Measurements from ENCODE around the gene SYP. TPM values are rescaled to one million over a fixed set of nuclear protein-coding genes. Genes with fewer than 3 reads are reported as not detected.

SYP gene
- total and polyA plus RNA-seq, 9 of the 15 experiments (the other 6 are each of a cell fraction or from before 2014, with no cell fraction given), result 0.48 to 5.1 (median 2.6) TPM

DNA sequence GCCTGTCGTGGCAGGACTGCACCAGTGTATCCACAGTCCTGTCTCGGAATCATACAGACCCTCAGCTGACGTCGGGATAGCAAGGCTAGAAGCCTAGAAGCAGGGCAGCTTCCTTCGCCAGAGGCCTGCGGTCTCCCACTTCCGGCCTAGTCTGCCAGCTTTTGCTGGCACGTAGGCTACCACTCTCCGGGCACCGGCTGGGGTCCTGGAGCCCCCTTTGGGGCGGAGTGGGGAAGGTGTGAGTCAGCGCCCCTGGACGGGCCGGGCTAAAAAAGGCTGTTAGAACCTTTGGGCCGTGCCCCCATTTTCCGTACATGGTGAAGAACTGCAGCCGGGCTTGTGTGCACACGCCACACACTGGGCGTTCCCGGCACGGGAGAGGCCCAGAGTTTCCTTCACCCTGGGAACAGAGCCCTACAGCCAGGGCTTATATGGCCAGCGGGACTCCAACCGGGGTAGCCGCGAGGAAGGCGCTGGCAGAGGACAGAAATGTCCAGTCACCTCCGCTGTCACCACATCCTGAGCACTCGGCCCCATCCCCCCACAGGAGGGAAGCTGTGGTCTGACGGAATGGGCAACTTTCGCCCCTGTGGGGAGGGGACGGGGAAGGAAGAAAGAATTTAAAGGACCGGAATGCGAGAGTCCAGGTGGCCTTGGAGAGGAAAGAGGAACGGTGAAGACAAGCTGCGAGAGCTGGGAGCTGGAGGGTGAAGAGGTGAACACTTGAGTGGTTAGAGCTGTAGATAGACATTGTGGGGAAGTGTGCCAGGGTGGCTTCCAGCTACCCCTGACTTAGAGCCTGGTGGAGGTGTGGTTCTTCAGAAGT, 32.9 kb downstream of the SYP start (continued):
- TF ChIP-seq BRD4 (IDR thresholded peaks at IDR 0.05) (no peak), PCBP1 (IDR thresholded peaks at IDR 0.05; ENCODE audit: low read depth, low read length, poor library complexity, severe bottlenecking) (no peak), GATAD2B (IDR thresholded peaks at IDR 0.05; ENCODE audit: borderline replicate concordance) (no peak; the same call in 1 of the 2 replicates), POU5F1 (IDR thresholded peaks at IDR 0.05; ENCODE audit: borderline replicate concordance, low read depth, low read length, partially characterized antibody) (no peak), NR3C1 (CRISPR knock-in tag; IDR thresholded peaks at IDR 0.05) (no peak), XRCC3 (IDR thresholded peaks at IDR 0.05) (no peak), KAT8 (IDR thresholded peaks at IDR 0.05; ENCODE audit: low read depth) (no peak), CHD2 (IDR thresholded peaks at IDR 0.05; ENCODE audit: low read depth, low read length) (no peak), ARNT (IDR thresholded peaks at IDR 0.05) (no peak; a peak in 1 of 4 replicates), PYGO2 (tag; IDR thresholded peaks at IDR 0.05) (no peak), SMARCC2 (IDR thresholded peaks at IDR 0.05; ENCODE audit: low read depth) (peak; percentile 59; the same call in 1 of the 2 replicates), ZNF41 (CRISPR knock-in tag; conservative IDR thresholded peaks at IDR 0.05) (no peak), NFIX (CRISPR knock-in tag; IDR thresholded peaks at IDR 0.05; ENCODE audit: low read depth) (no peak), ZSCAN29 (IDR thresholded peaks at IDR 0.05) (no peak), ZNF76 (CRISPR knock-in tag; IDR thresholded peaks at IDR 0.05; ENCODE audit: borderline replicate concordance) (peak; percentile 7; the same call in 1 of the 2 replicates), RFX1 (IDR thresholded peaks at IDR 0.05) (no peak), ZNF184 (CRISPR knock-in tag; IDR thresholded peaks at IDR 0.05) (no peak), HMG20A (CRISPR knock-in tag; conservative IDR thresholded peaks at IDR 0.05) (no peak), FOXP1 (CRISPR knock-in tag; IDR thresholded peaks at IDR 0.05) (no peak), NFXL1 (CRISPR knock-in tag; IDR thresholded peaks at IDR 0.05) (no peak), SMC3 (conservative IDR thresholded peaks at IDR 0.05; ENCODE audit: insufficient read depth, low read depth, low read length) (no peak), SMARCA5 (IDR thresholded peaks at IDR 0.05) (no peak), SPI1 (IDR thresholded peaks at IDR 0.05; ENCODE audit: borderline replicate concordance, low read depth, low read length) (peak; percentile 66), SRF (CRISPR knock-in tag; IDR thresholded peaks at IDR 0.05) (peak in 1 of 2 experiments; percentile 84; a peak in 2 of 4 replicates), ZNF830 (CRISPR knock-in tag; IDR thresholded peaks at IDR 0.05) (no peak)
- TF ChIP-seq, protein P1, sequence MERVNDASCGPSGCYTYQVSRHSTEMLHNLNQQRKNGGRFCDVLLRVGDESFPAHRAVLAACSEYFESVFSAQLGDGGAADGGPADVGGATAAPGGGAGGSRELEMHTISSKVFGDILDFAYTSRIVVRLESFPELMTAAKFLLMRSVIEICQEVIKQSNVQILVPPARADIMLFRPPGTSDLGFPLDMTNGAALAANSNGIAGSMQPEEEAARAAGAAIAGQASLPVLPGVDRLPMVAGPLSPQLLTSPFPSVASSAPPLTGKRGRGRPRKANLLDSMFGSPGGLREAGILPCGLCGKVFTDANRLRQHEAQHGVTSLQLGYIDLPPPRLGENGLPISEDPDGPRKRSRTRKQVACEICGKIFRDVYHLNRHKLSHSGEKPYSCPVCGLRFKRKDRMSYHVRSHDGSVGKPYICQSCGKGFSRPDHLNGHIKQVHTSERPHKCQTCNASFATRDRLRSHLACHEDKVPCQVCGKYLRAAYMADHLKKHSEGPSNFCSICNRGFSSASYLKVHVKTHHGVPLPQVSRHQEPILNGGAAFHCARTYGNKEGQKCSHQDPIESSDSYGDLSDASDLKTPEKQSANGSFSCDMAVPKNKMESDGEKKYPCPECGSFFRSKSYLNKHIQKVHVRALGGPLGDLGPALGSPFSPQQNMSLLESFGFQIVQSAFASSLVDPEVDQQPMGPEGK (CRISPR knock-in tag; IDR thresholded peaks at IDR 0.05; ENCODE audit: borderline replicate concordance), result no peak
- TF ChIP-seq, protein P2, sequence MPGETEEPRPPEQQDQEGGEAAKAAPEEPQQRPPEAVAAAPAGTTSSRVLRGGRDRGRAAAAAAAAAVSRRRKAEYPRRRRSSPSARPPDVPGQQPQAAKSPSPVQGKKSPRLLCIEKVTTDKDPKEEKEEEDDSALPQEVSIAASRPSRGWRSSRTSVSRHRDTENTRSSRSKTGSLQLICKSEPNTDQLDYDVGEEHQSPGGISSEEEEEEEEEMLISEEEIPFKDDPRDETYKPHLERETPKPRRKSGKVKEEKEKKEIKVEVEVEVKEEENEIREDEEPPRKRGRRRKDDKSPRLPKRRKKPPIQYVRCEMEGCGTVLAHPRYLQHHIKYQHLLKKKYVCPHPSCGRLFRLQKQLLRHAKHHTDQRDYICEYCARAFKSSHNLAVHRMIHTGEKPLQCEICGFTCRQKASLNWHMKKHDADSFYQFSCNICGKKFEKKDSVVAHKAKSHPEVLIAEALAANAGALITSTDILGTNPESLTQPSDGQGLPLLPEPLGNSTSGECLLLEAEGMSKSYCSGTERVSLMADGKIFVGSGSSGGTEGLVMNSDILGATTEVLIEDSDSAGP (CRISPR knock-in tag; IDR thresholded peaks at IDR 0.05), result no peak
- TF ChIP-seq, protein P3, sequence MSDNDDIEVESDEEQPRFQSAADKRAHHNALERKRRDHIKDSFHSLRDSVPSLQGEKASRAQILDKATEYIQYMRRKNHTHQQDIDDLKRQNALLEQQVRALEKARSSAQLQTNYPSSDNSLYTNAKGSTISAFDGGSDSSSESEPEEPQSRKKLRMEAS (CRISPR knock-in tag; IDR thresholded peaks at IDR 0.05), result no peak
